OCI-LY7 (cell line): ENCODE data around the gene HMSD.

Experiments used
- EZH2phosphoT487 ChIP-seq: fragments of 200-600 bp; sonication (generic); IDR thresholded peaks from 2 replicates; pipeline ENCODE4 v1.6.1; 2018; ENCODE audit warnings: low read depth, borderline replicate concordance, mild to moderate bottlenecking, mixed run types, antibody characterized with exemption, low read length, moderate library complexity, mixed read lengths
- TF ChIP-seq, protein P1 (sequence below): fragments of 200-600 bp; sonication (generic); conservative IDR thresholded peaks from 2 replicates; pipeline ENCODE4 v1.5.1; 2014; ENCODE audit warnings: mild to moderate bottlenecking, antibody characterized with exemption, low read length, moderate library complexity, mixed read lengths

DNA sequence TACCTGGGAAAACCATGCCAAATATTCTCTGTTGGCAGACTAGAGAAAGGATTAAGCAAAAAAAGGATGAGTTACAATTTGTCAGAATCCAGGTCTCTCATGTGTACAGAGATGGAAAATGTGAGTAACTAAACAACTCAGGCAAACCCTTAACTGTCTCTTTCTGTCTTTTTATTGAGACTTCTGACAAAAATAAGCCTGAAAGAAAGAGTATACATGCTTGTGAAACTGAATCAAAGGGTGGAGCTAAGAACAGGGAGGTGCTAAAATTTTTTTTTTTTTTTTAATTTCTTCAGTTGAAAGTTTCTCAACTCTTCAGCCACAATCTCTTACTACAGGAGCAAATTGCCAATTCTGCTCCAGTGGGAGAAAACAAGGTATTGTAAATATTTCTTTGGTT, 41.4 kb upstream of the HMSD start, which contains the start of gene SERPINB10:
- TF ChIP-seq, protein P1, sequence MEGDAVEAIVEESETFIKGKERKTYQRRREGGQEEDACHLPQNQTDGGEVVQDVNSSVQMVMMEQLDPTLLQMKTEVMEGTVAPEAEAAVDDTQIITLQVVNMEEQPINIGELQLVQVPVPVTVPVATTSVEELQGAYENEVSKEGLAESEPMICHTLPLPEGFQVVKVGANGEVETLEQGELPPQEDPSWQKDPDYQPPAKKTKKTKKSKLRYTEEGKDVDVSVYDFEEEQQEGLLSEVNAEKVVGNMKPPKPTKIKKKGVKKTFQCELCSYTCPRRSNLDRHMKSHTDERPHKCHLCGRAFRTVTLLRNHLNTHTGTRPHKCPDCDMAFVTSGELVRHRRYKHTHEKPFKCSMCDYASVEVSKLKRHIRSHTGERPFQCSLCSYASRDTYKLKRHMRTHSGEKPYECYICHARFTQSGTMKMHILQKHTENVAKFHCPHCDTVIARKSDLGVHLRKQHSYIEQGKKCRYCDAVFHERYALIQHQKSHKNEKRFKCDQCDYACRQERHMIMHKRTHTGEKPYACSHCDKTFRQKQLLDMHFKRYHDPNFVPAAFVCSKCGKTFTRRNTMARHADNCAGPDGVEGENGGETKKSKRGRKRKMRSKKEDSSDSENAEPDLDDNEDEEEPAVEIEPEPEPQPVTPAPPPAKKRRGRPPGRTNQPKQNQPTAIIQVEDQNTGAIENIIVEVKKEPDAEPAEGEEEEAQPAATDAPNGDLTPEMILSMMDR = no peak
- no peak for TF ChIP-seq EZH2phosphoT487
